ENCODE results near the gene SAMSN1.

SAMSN1 gene

DNA sequence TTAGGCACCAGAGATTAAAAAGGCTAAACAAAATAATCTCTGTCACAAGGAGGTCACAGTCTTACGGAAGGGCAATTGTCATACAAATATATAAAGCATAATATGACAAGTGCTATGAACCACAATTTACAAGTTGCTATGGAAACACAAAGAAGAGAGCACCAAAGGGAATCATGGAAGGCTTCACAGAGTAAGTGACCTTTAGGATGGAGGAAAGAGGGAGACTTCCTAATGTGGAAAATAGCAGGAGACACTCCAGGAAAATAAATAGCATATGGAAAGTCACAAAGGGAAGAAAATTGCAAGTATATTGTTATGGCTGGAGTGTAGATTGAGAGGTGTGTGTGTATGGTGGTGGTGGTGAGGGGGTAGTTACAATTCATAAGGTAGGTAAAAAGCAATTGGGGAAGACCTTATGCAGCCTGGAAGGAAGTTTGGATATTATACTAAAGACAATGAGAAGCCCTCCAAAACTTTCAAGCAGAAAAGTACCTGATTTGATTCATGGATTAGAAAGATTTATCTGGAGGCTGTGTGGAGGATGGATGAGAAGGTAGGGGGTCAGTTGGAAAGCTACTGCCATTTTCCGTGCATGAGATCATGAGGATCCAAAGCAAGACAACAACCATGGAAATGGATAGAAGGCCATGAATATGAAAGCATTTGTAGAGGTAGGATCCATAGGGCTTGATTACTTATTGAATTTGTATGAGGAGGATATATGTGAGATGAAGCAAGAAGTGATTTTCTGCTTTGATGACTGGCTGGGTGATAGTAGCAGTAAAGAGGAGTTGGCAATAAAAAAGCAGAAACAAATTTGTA lies 61.7 kb downstream of the SAMSN1 start:
- DNase-seq (ENCODE audit: low read depth) = no peak

- no peak for DNase-seq (ENCODE audit: low read depth)
These were observed 62.8 kb downstream of the SAMSN1 start for GRCh38 chr21:14483296-14483695.

DNA sequence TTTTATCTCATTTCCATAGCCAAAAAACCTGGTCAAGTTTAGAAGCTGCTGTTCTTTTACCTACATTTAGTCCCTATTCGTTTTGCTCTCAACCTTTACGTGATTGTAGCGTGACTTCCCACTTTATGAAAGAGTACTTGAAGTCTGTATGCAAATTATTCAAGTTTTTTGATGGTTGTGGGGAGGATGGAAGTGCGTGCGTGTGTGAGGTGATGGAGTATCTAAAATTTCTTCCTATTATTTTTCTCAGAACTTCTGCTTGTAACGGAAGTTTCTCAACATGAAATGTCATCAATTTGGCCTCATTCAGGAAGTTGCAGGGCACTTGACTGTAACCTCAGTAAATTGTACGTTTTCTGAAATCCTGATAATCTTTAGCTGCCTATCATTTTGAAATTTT lies 64.0 kb downstream of the SAMSN1 start:
- peak; percentile 19 for DNase-seq (ENCODE audit: low read depth)

DNA sequence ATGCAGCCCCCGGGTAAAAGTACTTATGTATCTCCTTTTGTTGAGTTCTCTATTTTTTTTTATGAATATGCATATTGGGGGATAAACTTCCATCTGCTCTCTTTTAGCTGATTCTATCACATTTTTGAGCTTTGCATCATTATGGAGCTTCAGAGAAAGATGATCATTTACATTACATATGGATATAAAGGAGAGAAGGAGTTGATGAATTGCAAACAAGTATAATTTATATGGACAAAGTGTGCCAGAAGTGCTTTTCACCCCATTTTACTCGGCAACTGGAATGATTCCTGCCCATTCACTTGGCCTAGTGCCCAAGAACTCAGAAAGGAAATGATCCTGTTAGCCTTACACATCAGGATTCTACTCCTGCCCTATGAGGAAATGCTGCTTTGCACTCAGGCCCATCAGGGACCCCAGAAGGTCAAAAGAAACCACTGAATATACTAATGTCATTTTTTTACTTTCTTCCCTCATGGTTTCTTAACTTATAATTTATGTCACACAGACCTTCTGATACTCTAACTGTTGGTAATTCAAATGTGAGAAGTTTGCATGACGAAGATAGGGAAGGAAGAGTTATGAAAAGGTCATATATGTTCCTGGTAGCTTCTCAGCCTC lies 65.6 kb downstream of the SAMSN1 start:
- no peak for DNase-seq (ENCODE audit: low read depth)

DNA sequence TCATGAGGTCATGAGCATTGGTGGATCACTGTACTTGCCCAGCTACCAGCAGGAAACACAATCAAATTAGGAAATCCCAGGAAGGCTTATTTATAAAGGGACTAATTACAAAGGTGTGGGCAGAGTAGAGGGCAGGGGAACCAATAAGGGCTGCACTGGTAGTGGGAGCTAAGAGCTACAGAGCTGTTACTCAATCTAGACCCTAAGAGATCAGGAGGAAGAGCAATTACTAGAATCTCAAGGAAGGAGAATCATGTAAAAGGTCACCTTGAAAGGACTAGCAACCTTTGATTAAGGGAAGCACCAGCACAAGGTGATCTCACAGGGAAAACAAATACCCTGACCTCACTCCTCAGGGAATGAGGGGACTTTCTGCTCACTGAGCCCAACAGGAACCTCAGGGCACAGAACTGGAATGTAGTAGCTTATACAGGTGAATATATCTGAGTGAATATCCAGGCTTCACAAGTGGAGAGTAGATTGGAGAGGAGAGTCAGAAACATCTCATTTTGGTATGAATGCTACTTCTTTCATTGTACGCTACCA lies 66.8 kb downstream of the SAMSN1 start:
- no peak for DNase-seq (ENCODE audit: low read depth)

- no peak for DNase-seq (ENCODE audit: low read depth)
These were observed 68.3 kb downstream of the SAMSN1 start for GRCh38 chr21:14477841-14478240.

DNA sequence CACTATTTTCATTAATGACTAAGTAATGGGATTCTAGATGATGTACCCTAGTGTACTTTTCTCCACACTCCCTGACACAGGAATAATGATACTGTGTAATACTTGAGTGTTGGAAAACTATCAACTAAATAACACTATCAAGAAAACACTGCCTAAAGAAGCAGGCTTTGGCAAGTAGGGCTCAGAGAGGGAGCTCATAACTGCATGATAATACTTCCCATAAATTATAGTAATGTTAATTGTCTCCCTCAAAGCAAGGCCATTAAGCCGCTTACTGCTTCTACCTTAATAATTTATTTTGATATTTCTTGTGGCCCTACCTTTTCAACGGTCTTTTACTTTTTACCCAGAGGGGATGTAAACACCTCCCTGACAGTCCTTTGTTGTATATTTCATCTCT lies 69.0 kb downstream of the SAMSN1 start:
- no peak for DNase-seq (ENCODE audit: low read depth)

DNA sequence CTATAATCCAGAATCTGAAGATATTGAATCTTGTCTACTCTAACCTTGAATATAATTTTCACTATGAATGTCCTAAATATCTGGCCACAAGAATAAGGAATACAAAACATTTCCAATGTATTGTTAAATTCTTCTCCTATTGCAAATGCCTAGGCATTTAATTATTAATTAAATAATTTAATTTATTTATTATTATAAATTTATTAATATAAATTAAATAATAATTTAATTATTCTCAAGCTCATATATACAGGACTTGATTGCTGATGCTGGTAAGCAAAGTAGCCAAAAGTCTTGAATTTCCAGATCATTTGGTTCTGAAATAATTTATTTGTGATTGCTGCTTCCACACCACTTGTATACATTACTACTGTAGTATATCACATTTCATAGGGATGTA lies 71.1 kb downstream of the SAMSN1 start:
- no peak for DNase-seq (ENCODE audit: low read depth)

DNA sequence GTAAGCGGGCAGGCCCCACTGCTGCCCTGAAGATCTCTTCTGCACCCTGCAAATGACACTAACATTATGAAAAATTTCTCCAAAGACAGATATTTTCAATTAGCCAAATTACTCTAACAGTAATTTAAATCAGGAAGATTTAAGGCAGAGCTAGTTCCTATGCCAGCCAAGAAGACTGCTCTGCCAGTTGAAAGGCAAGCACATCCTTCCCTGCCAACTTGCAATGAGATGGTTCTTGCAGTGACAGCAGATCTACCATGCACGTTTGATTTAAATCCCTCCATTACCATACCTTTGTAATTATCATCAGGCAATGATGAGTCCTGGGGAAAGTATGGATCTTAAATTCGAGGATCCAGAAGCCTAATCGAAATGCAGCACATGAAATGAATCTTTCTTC lies 76.5 kb downstream of the SAMSN1 start:
- DNase-seq (ENCODE audit: low read depth) = no peak

GRCh38 chr21:14466715-14467114 lies 79.4 kb downstream of the SAMSN1 start:
- DNase-seq (ENCODE audit: low read depth) = no peak

DNA sequence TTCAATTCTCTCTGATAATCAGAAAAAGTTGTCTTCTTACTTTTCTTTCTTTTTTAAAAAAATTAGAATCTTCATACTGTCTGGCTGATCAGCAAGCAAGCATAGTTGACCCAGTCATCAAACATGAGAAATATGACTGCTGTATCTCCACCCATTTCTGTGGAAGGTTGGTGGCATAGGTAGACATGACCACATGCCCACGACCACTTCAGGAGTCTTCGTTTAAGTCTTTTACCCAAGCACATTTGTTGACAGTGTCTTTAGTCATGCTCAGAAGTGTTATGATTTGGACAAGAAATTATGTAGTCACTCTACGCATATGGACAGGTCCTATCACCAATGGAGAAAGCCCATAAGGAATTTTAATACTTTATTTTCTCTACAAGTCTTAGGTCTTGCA lies 88.4 kb downstream of the SAMSN1 start:
- DNase-seq (ENCODE audit: low read depth) = no peak

GRCh38 chr21:14456911-14457310 lies 89.2 kb downstream of the SAMSN1 start:
- DNase-seq (ENCODE audit: low read depth) = no peak

GRCh38 chr21:14454016-14455009 lies 91.8 kb downstream of the SAMSN1 start:
- DNase-seq (ENCODE audit: low read depth) = no peak

GRCh38 chr21:14453339-14454015 lies 92.6 kb downstream of the SAMSN1 start:
- peak; percentile 3 for DNase-seq (ENCODE audit: low read depth)

DNA sequence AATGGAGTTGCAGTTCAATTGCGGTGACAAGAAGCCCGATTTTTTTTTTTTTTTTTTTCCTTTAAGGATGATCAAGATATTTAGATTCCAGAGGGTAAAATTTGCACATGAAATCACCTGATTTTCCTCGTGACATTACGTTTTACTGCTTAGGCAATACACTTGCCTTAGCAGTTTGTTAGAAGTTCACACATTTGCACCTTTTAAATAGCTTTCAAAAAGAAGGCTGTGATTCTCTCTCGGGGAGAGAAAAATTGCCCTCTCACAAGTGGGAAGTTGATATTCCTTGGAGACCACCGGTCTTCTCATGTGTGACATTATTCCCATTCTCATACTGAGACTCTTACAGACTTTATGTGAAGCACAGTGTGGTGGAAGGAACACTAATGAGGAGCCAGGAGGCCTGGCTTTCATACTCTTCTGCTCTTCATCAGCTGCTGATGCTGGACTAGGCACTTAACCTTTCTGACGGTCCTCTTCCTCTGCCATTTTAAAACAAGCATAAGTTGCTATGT lies 93.3 kb downstream of the SAMSN1 start:
- DNase-seq (ENCODE audit: low read depth) = no peak

DNA sequence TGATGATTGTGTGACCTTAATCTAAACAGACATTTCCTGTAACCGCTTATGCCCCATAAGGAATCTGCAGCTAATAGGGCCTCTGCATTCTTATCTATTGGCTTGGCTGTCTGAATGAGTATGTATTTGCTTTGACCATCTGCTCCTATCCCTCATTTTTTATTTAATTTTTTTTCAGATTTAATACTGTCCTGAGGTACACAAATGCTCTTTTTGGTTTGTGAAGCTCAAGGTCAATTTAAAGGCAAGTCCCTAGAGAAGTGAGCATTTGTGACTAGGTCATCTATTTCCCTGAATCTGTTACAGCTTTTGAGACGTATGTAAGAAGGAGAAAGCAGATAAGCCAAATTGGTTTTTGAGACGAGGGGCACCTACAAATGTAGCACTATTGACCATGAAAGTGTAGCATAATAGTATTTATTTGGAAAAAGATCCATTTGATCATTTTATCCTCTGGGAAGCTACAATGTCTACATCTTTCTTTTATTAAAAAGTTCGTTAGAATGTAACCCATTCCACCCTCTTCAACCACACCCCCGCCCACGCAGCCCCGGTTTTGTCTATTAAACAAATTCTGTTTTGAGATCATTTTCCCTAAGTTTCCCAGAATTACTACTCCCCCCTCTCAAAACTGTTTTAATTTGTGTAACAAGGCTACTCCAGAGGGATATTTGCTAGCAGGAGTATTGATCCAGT lies 93.9 kb downstream of the SAMSN1 start:
- no peak for DNase-seq (ENCODE audit: low read depth)

GRCh38 chr21:14451546-14451945 lies 94.6 kb downstream of the SAMSN1 start:
- DNase-seq (ENCODE audit: low read depth) = no peak

DNA sequence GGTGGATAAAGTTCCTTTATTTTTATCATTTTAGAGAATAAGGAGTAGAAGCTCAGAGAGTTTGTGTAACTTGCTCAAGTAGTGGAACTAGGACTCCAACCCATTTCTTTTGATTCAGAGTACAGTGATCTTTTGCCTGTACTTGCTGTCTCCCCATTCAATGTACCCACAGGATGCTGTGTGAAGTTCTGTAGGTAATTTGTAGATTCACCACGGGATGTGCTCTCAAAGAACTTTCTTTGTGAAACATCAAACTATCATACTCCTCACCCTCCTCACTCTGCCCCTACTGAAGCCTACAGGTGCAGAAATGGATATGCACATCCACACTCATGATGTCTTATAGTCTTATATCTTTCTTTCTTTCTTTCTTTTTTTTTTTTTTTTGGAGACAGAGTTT lies 97.3 kb downstream of the SAMSN1 start:
- no peak for DNase-seq (ENCODE audit: low read depth)

DNA sequence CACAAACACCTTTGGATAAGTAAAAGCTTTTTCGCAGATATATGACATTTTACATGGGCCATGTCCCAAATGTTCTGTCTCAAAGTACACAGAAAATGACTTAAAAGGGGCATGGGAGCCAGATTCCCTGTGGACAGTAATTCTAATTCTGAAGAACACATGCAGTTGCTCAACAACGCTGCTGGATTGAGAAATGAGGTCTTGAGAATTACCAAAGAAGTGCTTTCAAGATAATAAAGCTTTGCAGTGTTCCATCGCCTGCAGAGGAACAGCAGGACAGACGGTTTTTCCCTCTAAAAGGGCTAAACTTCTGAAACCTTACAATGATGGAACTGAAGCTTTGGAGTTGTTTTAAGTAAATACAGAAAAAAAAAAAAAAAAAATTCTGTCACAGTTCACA lies 107.9 kb downstream of the SAMSN1 start:
- no peak for DNase-seq (ENCODE audit: low read depth)

DNA sequence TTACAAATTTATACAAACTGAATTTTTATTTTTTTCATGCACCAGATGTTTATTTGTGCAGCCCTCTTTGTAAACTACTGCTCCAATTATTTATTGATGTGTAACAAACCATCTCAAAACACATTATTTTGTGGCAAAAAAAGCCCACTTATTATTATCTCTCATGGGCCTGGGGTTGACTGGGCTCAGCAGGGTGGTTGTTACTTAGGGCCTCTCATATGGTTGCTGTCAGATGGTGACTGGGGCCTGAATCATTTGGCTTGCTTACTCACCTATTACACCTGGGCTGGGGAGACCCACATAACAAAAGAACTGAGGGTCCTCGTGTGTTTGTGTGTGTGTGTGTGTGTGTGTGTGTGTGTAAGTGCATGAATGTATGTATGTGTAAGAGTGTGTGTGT lies 110.7 kb downstream of the SAMSN1 start:
- no peak for DNase-seq (ENCODE audit: low read depth)
